Islet of Langerhans (tissue), 1 donor: Measurements from ENCODE around the gene CHCHD10.

Source experiments
- FAIRE-seq: peaks from one replicate; lab custom pipeline; 2011; peaks lifted over from hg19 to GRCh38; lab: Jason Lieb, UNC

The CHCHD10 gene

DNA sequence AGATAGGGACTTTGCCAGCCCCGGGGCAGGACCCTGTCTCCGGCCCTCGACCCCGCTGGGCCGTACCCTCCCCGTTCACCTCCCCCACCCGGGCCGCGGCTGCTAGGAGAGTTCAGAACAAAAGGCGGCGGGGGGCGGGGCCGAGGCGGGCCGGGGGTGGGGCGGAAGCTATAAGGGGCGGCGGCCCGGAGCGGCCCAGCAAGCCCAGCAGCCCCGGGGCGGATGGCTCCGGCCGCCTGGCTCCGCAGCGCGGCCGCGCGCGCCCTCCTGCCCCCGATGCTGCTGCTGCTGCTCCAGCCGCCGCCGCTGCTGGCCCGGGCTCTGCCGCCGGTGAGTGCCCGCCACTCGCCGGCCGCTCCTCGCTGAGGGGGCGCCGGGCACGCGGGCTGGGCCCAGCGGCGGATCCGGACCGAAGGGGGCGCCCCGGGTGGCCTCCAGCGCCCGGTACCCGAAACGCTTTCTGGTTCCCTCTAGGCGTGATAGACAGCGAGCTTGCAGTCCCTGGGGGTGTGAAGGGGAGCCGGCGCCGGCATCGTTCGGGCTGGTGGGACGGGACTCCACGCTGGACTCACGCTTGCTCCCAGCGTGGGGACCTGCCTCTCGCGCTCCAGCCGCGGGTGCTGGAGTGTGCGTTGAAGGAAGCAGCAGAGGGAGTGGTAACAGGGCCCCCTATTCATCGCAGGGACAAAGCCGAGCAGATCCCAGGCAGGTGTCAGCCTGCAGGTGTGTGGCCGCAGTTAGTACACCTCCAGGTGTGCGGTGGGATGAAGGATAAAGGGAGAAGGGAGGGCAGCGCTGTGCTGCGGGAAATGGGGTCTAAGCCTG lies 5.1 kb upstream of the CHCHD10 start, which contains the start of gene MMP11:
TSS of gene MMP11 (plus strand) at position 201 of the 825 bp plus-strand sequence. CDS start at position 223, 22 bp downstream.
- FAIRE-seq: no peak

- FAIRE-seq: no peak
These were observed 4.5 kb upstream of the CHCHD10 start for GRCh38 chr22:23772315-23772648.

DNA sequence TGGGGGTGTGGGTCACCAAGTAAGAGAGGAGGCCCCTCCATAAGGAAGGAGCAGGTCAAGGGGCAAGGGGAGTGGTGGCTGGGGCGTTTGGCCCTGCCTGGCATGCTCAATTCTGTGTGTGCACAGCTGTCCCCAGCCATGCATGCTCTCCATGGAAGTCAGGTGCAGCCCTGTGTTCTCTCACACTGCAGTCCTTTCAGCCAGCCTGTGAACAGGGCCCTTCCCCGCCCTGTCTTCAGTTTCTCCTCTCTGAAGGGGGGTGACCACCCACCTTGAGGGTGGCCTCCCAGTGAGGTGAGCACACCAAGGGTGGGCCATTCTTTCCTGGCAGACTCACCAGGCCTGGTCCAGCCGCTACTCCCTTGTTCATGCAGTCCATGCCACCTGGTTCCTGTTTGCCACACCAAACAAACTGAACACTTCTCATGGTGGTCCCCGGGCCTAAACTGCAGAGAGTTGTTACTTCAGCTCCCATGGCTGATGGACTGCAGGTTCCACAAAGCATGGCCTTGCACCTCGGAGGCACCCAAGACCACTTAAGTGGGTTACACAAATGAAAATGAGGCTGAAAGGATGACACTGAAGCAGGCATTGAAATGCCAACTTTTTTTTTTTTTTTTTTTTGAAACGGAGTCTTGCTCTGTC lies 1.7 kb upstream of the CHCHD10 start:
- FAIRE-seq: no peak

DNA sequence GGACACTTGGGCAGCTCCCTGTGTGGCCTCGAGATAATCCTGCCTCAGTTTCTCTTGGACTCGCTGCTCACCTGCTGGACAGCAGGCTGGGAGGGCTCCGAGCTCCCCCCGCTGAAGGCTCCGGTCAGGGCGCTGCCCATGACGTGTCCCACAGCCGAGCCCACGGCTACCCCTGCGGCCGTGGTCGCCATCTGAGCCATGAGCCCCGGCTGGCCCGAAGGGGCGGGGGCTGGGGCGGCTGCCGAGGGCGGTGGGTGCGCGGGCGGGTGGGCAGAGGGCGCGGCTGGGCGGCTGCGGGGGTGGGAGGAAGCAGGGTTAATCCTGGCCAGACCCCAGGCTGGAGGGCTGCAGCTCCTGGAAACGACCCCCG lies 484 bp downstream of the CHCHD10 start:
- no peak for FAIRE-seq

DNA sequence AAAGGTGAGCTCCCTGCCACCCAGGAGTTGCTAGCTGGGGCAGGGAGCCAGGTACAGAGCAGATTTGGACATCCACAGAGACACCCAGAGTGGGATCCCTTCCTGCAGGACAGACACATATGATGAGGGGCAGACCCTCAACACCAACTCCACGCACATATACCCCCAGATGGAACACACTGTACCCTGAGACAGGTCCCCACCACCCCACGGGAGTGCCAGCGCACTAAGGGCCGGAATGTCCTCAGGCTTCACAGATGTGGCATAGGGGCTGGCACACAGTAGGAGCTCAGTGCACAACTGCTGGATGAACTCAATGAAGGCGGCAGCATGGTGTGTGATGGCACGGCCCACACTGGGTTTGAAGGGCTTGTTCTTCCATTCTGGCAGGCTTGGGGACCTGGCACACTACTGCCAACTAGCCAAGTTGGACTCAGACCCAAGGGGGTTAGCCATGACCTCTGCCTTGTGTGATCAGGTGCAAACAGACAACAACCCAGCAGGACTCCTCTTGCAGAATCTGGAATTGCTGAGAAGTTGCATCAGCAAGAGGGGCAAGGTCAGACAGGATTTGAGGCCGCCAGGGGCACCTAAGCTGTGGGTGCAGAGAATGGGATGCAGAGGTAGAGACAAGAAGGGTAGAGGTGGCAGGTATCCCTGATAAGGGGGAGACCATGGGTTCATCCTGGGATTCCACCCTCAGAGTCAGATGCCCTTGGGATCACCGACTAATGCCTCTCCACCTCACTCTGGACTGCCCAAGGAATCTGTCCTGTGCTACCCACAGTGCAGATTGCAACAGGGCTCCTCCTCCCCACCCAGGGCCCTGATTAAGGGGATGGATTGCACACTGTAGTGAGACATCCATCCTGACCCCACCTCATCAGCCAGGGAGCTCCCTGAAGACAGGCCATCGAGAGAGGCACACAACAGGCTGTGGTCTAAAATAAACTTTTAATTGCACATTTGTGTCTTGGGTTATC lies 2.6 kb downstream of the CHCHD10 start:
- FAIRE-seq: no peak

DNA sequence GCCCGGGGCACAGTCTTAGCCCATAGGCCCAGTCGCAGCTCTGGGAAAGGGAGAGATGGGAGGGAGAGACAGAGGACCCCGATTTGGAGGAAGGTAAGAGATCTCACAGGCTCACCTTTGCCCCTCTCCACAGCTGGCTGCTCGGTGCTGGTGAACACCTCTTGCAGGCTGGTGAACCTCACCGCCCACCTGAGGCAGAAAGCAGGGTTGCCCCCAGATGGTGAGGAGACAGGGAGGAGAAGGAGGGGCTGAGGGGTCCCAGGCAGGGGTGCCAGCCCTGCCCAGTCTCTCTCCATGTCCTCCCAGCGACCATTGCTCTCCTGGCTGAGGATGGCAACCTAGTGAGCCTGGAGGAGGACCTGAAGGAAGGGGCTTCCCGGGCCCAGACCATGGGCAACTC lies 3.8 kb downstream of the CHCHD10 start:
- FAIRE-seq: no peak

DNA sequence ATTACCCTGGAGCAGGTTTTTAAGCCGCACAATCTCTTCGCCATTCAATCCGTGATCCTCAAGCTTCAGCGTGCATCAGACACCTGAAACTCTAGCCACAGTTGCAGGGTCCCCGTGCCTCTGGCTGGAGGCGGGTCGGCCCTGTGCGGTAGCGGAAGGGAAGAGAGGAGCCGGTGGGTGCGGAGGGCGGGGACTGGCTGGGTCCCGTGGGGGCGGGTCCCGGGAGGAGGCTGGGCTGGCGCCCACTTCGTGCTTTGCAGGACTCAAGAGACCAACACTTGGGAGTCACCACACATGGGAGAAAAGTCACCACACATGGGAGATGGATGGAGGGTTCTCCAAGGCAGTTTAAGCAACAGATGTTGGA lies 4.2 kb downstream of the CHCHD10 start:
- FAIRE-seq: no peak

DNA sequence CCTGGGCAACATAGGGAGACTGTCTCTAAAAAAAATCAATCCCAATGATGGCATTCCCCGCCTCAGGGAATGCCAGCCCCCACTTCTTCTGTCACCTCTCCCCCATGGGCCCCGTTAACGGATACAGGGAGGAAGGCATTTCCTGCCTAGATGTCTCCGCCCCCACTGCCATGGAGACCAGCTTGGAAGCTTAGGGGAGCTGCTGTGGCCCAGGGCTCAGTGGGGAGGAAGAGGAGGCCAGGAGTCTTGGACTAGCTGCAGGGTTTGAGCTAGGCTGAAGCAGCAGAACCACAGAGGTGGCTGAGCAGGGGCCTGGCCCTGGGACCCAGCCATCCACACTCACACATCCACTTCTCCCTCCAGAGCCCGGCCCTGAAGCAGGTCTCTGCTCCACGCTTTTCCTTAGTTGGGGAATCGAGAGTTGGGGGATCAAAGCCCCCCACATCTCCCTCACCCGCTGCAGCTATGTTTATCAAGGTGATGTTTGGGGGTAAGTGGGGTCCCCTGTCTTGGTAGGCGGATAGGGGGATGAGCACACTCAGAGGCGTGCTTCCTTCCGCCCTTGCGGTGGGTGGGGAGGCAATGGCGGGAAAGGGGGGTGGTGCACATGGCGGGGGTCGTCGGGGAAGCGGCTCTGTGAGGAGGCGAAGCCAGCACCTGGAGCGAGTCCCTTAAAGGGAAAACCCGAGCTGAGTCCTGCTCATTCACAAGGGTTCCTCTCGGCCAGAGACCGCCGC lies 4.8 kb downstream of the CHCHD10 start, which contains the start of gene C22orf15:
TSS of gene C22orf15 (plus strand) at position 149 of the 737 bp plus-strand sequence. CDS start at position 466, 317 bp downstream.
- no peak for FAIRE-seq

- no peak for FAIRE-seq
These were observed 7.7 kb downstream of the CHCHD10 start for GRCh38 chr22:23760056-23760455.

DNA sequence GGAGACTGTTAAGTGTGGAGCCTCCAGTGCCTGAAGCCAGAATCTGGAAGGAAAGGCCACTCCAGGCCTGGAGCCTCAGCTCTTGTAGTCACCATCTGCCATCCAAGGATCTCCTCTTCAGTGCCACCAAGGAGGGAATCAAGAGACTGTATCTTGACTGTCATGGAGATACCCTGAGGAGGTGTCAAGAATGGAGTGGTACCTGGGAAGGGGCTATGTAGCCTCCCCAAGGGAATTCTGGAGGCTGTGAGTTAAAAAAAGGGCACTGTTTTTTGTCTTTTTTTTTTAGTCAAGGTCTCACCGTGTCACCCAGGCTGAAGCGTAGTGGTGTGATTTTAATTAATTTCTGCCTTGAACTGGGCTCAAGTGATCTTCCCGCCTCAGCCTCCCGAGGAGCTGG lies 8.2 kb downstream of the CHCHD10 start:
- FAIRE-seq: no peak

GRCh38 chr22:23756891-23757290 lies 10.9 kb downstream of the CHCHD10 start:
- no peak for FAIRE-seq

- FAIRE-seq: no peak
These were observed 12.1 kb downstream of the CHCHD10 start for GRCh38 chr22:23755711-23756110.

GRCh38 chr22:23754980-23755636 lies 12.7 kb downstream of the CHCHD10 start:
- FAIRE-seq: no peak

GRCh38 chr22:23754220-23754919 lies 13.4 kb downstream of the CHCHD10 start, which contains the start of gene VPREB3:
Gene VPREB3, minus strand, starts transcription at chr22:23754425. Its CDS starts 62 bp downstream, at chr22:23754363.
- FAIRE-seq: no peak

- no peak for FAIRE-seq
These were observed 14.4 kb downstream of the CHCHD10 start for GRCh38 chr22:23753385-23753784.

GRCh38 chr22:23752750-23753149 lies 15.0 kb downstream of the CHCHD10 start:
- FAIRE-seq: no peak

DNA sequence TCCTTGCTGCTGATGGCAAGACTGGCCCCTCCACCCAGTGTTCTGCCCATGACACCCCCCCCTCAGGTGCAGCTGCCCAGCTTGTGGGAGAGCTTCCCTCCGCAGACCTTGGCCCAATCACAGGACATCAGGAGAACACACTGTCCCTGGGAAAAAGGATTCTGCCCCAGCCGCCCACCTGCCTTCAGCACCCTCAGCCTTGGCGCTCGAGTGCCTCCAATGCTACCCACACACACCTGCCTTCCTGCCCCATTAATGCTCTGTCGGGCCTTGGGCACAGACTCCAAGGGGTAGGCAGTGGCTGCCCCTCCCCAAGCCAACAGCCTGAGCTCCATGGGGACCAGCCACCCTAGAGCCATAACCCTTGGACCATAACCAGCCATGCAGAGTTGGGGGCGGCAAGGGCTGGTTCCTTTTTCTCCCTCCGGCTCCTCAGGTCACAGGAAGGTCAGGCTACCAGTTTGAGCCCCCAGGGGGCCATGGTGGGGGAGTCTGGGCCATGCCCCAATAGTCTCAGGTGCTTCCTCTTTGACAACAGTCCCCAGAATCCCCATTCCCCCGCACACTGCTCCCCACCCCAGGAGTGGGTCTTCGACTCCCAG lies 15.6 kb downstream of the CHCHD10 start:
- no peak for FAIRE-seq

DNA sequence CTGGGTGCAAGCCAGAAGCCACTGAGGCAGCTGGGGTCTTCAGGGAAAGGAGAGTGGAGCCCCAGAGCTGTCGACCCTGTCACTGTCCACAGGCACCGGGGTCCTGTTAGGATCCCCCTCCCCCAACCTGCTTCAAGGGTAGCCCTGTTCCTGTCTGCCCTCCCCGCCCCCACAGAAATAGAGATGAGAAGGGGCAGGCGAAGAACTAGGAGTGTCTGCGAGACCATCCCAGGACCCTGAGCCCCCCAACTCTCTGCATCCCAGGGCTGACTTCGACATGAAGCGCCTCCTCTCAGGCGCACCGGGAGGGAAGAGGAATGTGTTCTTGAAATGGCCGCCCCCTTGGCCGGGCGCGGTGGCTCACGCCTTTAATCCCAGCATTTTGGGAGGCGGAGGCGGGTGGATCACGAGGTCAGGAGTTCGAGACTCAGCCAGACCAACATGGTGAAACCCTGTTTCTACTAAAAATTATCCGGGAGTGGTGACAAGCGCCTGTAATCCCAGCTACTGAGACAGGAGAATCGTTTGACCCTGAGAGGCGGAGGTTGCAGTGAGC lies 16.3 kb downstream of the CHCHD10 start:
- no peak for FAIRE-seq

GRCh38 chr22:23750714-23751440 lies 16.9 kb downstream of the CHCHD10 start, which contains the start of gene ZNF70:
Gene ZNF70, minus strand, starts transcription at chr22:23751112. Its CDS starts 5,972 bp downstream, at chr22:23745140.
- no peak for FAIRE-seq
